BJ (cell line): ENCODE measurements around the gene PEBP1. TPM values are rescaled to one million over a fixed set of nuclear protein-coding genes. Genes with fewer than 3 reads are reported as not detected.

ENCODE experiments used
- CTCF ChIA-PET: fragments of 350-600 bp; formaldehyde crosslinking; extraction: SDS; loops from one replicate; lab custom pipeline; 2021; ENCODE audit warnings: antibody characterized with exemption, inconsistent platforms; lab: Yijun Ruan, JAX
- POLR2A ChIA-PET: fragments of 300-600 bp; sonication (Branson Sonifier 250); formaldehyde crosslinking; extraction: SDS; loops from one replicate; lab custom pipeline; 2021; ENCODE audit warnings: antibody characterized with exemption; lab: Charles Lee
- DNase-seq: peaks from one replicate; pipeline ENCODE4 v3.0.0-alpha.2; 2011; ENCODE audit warnings: low read depth
- H3K27me3 ChIP-seq: 2 replicates; pipeline ENCODE4 v1.6.0; 2011; ENCODE audit warnings: low read length; ENCODE audit not compliant: control insufficient read depth, insufficient read depth
- H3K36me3 ChIP-seq: 2 replicates; pipeline ENCODE4 v1.5.1; 2011; ENCODE audit warnings: low read length; ENCODE audit not compliant: control insufficient read depth, insufficient read depth
- H3K4me3 ChIP-seq: 2 replicates; pipeline ENCODE4 v1.5.1; 2011; ENCODE audit warnings: low read depth, mild to moderate bottlenecking, control low read depth, low read length
- polyA plus RNA-seq: library from polyadenylated mRNA; depleted of rRNA; stranded (reverse); fragments of >200 nt; gene quantifications from 2 replicates; pipeline ENCODE4 v1.2.3, GENCODE V29; 2011; rRNA removed
- TF ChIP-seq, protein P1 (sequence below): IDR thresholded peaks from 2 replicates; pipeline ENCODE4 v1.5.1; 2011; ENCODE audit warnings: low read depth, mild to moderate bottlenecking, control low read depth, inconsistent platforms, low read length, moderate library complexity; ENCODE audit not compliant: insufficient read depth

The PEBP1 gene
- polyA plus RNA-seq, 1 experiment = 201 TPM

DNA sequence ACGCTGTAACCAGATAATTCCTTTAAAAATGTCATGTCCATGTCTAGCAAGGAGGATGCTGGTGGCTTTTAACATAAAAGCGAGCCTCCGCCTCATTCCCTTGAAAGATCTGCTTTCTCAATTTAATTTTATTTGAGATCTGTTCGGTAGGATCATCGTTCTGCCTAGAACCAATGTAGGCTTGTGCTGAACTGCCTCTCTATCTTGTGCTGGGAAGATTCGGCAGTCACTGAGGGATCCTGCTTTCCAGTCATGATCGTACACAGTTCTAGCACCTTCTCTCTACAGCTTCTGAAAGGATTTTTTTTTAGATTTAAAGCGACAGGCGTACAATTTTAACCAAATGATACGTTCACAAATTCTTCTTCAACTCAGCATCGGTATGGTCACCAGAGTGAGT lies 54.3 kb downstream of the PEBP1 start:
- DNase-seq = no peak
- TF ChIP-seq, protein P1, sequence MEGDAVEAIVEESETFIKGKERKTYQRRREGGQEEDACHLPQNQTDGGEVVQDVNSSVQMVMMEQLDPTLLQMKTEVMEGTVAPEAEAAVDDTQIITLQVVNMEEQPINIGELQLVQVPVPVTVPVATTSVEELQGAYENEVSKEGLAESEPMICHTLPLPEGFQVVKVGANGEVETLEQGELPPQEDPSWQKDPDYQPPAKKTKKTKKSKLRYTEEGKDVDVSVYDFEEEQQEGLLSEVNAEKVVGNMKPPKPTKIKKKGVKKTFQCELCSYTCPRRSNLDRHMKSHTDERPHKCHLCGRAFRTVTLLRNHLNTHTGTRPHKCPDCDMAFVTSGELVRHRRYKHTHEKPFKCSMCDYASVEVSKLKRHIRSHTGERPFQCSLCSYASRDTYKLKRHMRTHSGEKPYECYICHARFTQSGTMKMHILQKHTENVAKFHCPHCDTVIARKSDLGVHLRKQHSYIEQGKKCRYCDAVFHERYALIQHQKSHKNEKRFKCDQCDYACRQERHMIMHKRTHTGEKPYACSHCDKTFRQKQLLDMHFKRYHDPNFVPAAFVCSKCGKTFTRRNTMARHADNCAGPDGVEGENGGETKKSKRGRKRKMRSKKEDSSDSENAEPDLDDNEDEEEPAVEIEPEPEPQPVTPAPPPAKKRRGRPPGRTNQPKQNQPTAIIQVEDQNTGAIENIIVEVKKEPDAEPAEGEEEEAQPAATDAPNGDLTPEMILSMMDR = no peak
- Histone ChIP-seq H3K4me3 (peak overlapping the region; percentile 41), H3K27me3 (no peaks in the 10 kb centered on the region), H3K36me3 (0 out of 2 replicates have a peak, but pooled peaks cover 1% of the 10 kb centered on the region)
- ChIA-PET POLR2A (interaction anchor here (1.5 kb wide), 1 partner anchor 186 kb away, joined by 3 read pairs; the partner anchor contains the start of gene SUDS3), CTCF (interaction anchor here (0.7 to 3.8 kb wide), 3 partner anchors 9 to 187 kb away, joined by 3 to 21 read pairs (median 8); partner anchors contain the start of gene SUDS3)

DNA sequence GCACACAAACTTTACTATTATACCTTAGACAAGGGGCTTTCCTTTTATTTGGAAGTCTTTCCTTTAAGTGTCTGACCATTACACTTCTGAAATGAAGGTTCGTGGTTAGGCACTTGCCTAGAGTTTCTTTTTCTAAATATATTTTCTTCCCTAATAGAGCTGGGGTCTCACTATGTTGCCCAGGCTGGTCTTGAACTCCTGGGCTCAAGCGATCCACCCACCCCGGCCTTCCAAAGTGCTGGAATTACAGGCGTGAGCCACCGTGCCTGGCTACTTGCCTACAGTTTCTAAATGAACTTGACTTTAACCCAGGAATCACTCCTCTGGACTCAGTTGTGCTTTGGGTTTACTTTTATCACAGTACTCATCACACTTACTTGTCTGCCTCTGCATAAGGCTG lies 57.6 kb downstream of the PEBP1 start:
- ChIA-PET POLR2A (no interaction called here), CTCF (no interaction called here)
- Histone ChIP-seq H3K36me3 (peaks cover 1% of the 10 kb centered on the region; the same call in 1 of the 2 replicates), H3K4me3 (no peak overlapping the region), H3K27me3 (no peaks in the 10 kb centered on the region)
- TF ChIP-seq, protein P1 = no peak
- no peak for DNase-seq

DNA sequence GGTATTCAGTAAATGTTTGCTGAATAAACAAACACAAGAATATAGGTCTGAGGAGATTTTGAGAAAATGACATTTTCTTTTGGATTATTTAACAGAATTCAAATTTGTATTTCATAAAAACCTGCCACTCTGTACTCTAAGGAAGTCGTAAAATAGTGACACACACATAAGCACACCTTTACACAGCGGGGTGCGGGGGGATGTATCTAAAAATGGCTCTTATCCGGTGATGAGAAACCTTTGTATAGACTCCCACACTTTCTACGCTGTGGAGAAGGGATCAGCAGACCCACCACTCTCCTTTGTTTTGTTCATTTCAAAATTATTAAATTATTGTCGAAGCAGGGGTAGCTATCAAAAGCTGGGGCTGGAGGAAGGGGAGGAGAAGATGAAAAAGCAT lies 58.0 kb downstream of the PEBP1 start:
- Histone ChIP-seq H3K4me3 (no peak overlapping the region), H3K36me3 (peaks cover 5% of the 10 kb centered on the region), H3K27me3 (no peaks in the 10 kb centered on the region)
- CTCF ChIA-PET = no interaction called here
- POLR2A ChIA-PET = no interaction called here
- TF ChIP-seq, protein P1 = no peak
- no peak for DNase-seq

Other genes starting within 250 kb of the PEBP1 start
- not detected in 2 replicates for gene KSR2, start 167.1 kb upstream of the PEBP1 start, polyA plus RNA-seq
- 11.5 and 13.3 TPM in 2 replicates for gene RFC5, start 119.4 kb upstream of the PEBP1 start, polyA plus RNA-seq
- 156 and 234 TPM in 2 replicates for gene WSB2, start 74.9 kb upstream of the PEBP1 start, polyA plus RNA-seq
- gene VSIG10, start 32.1 kb upstream of the PEBP1 start, polyA plus RNA-seq = 9.3 and 11.3 TPM in 2 replicates
- 18.3 and 23.5 TPM in 2 replicates for gene TAOK3, start 236.8 kb downstream of the PEBP1 start, polyA plus RNA-seq
- gene SUDS3, start 240.4 kb downstream of the PEBP1 start, polyA plus RNA-seq = 16.2 and 22.8 TPM in 2 replicates